Measurements from ENCODE around the gene CAMKMT.
"Not testable (repeated sequence)": the region's sequence is repeated elsewhere in the genome, so short reads cannot be mapped to it uniquely, and the experiment has no call there.

Gene CAMKMT

GRCh38 chr2:44572196-44572900 lies 210.6 kb downstream of the CAMKMT start:
- CTCF ChIA-PET, result no interaction called here
- no peaks in the 10 kb centered on the region for H3K9me3 Mint-ChIP-seq
- no peak overlapping the region for H3K27ac Mint-ChIP-seq
- DNase-seq, result no peak
- H3K4me1 Mint-ChIP-seq, result peaks cover 13% of the 10 kb centered on the region
- H3K36me3 Mint-ChIP-seq, result no peaks in the 10 kb centered on the region
- H3K27me3 Mint-ChIP-seq, result no peaks in the 10 kb centered on the region
- H3K4me3 Mint-ChIP-seq, result no peak overlapping the region

GRCh38 chr2:44573996-44574395 lies 212.2 kb downstream of the CAMKMT start:
- no peak overlapping the region for H3K4me3 Mint-ChIP-seq
- DNase-seq, result no peak
- no peaks in the 10 kb centered on the region for H3K36me3 Mint-ChIP-seq
- H3K4me1 Mint-ChIP-seq, result peaks cover 21% of the 10 kb centered on the region
- no peaks in the 10 kb centered on the region for H3K9me3 Mint-ChIP-seq
- CTCF ChIA-PET, result no interaction called here
- no peaks in the 10 kb centered on the region for H3K27me3 Mint-ChIP-seq
- H3K27ac Mint-ChIP-seq, result no peak overlapping the region

- no peaks in the 10 kb centered on the region for H3K27me3 Mint-ChIP-seq
- peaks cover 15% of the 10 kb centered on the region for H3K4me1 Mint-ChIP-seq
- H3K36me3 Mint-ChIP-seq, result no peaks in the 10 kb centered on the region
- no peak overlapping the region for H3K27ac Mint-ChIP-seq
- H3K9me3 Mint-ChIP-seq, result no peaks in the 10 kb centered on the region
- DNase-seq, result no peak
- no peak overlapping the region for H3K4me3 Mint-ChIP-seq
- CTCF ChIA-PET, result interaction anchor here (1.0 to 1.5 kb wide), 2 partner anchors 9 to 39 kb away, joined by 3 to 5 read pairs; no protein-coding TSS in a partner anchor
These were observed 216.8 kb downstream of the CAMKMT start for GRCh38 chr2:44578471-44579093.

- no peak for DNase-seq
- no peaks in the 10 kb centered on the region for H3K9me3 Mint-ChIP-seq
- H3K27ac Mint-ChIP-seq, result no peak overlapping the region
- H3K4me1 Mint-ChIP-seq, result peaks cover 15% of the 10 kb centered on the region
- CTCF ChIA-PET, result interaction anchor here (1.5 kb wide), 1 partner anchor 38 kb away, joined by 5 read pairs; no protein-coding TSS in a partner anchor
- no peaks in the 10 kb centered on the region for H3K27me3 Mint-ChIP-seq
- no peak overlapping the region for H3K4me3 Mint-ChIP-seq
- H3K36me3 Mint-ChIP-seq, result no peaks in the 10 kb centered on the region
These were observed 217.5 kb downstream of the CAMKMT start for GRCh38 chr2:44579115-44579836.

GRCh38 chr2:44579837-44580230 lies 218.1 kb downstream of the CAMKMT start:
- Mint-ChIP-seq H3K36me3 (no peaks in the 10 kb centered on the region), H3K27me3 (no peaks in the 10 kb centered on the region), H3K4me3 (no peak overlapping the region), H3K27ac (no peak overlapping the region), H3K9me3 (no peaks in the 10 kb centered on the region), H3K4me1 (peaks cover 15% of the 10 kb centered on the region)
- CTCF ChIA-PET, result interaction anchor here (1.5 kb wide), 1 partner anchor 38 kb away, joined by 5 read pairs; no protein-coding TSS in a partner anchor
- DNase-seq, result no peak

GRCh38 chr2:44580875-44581515 lies 219.2 kb downstream of the CAMKMT start:
- DNase-seq, result no peak
- Mint-ChIP-seq H3K27ac (no peak overlapping the region), H3K4me3 (no peak overlapping the region), H3K27me3 (no peaks in the 10 kb centered on the region), H3K4me1 (peaks cover 19% of the 10 kb centered on the region), H3K9me3 (no peaks in the 10 kb centered on the region), H3K36me3 (no peaks in the 10 kb centered on the region)
- CTCF ChIA-PET, result no interaction called here

GRCh38 chr2:44582363-44583008 lies 220.7 kb downstream of the CAMKMT start:
- Mint-ChIP-seq H3K4me3 (no peak overlapping the region), H3K9me3 (no peaks in the 10 kb centered on the region), H3K27ac (no peak overlapping the region), H3K36me3 (no peaks in the 10 kb centered on the region), H3K4me1 (peaks cover 19% of the 10 kb centered on the region), H3K27me3 (no peaks in the 10 kb centered on the region)
- no peak for DNase-seq
- CTCF ChIA-PET, result interaction anchor here (1.2 kb wide), 1 partner anchor 13 kb away, joined by 3 read pairs; no protein-coding TSS in a partner anchor

GRCh38 chr2:44595615-44596014 lies 233.9 kb downstream of the CAMKMT start:
- H3K4me1 Mint-ChIP-seq, H3K27me3 Mint-ChIP-seq, H3K9me3 Mint-ChIP-seq, CTCF ChIA-PET, DNase-seq, H3K36me3 Mint-ChIP-seq, H3K4me3 Mint-ChIP-seq, H3K27ac Mint-ChIP-seq: not testable (repeated sequence)

- no peak for DNase-seq
- Mint-ChIP-seq H3K4me3 (no peak overlapping the region), H3K36me3 (no peaks in the 10 kb centered on the region), H3K4me1 (no peaks in the 10 kb centered on the region), H3K27me3 (no peaks in the 10 kb centered on the region), H3K27ac (no peak overlapping the region), H3K9me3 (peaks cover 3% of the 10 kb centered on the region)
- CTCF ChIA-PET, result no interaction called here
These were observed 235.0 kb downstream of the CAMKMT start for GRCh38 chr2:44596537-44597320.

- no peak for DNase-seq
- Mint-ChIP-seq H3K27ac (no peak overlapping the region), H3K9me3 (peaks cover 3% of the 10 kb centered on the region), H3K27me3 (no peaks in the 10 kb centered on the region), H3K4me3 (no peak overlapping the region), H3K4me1 (no peaks in the 10 kb centered on the region), H3K36me3 (no peaks in the 10 kb centered on the region)
- CTCF ChIA-PET, result interaction anchor here (1.1 kb wide), 1 partner anchor 119 kb away, joined by 4 read pairs; no protein-coding TSS in a partner anchor
These were observed 236.8 kb downstream of the CAMKMT start for GRCh38 chr2:44598330-44599119.

- no peak overlapping the region for H3K4me3 Mint-ChIP-seq
- H3K4me1 Mint-ChIP-seq, result no peaks in the 10 kb centered on the region
- no peaks in the 10 kb centered on the region for H3K36me3 Mint-ChIP-seq
- DNase-seq, result no peak
- H3K27me3 Mint-ChIP-seq, result no peaks in the 10 kb centered on the region
- CTCF ChIA-PET, result interaction anchor here (1.1 kb wide), 1 partner anchor 120 kb away, joined by 4 read pairs; no protein-coding TSS in a partner anchor
- no peak overlapping the region for H3K27ac Mint-ChIP-seq
- H3K9me3 Mint-ChIP-seq, result peaks cover 3% of the 10 kb centered on the region
These were observed 237.4 kb downstream of the CAMKMT start for GRCh38 chr2:44599130-44599529.

- Mint-ChIP-seq H3K9me3 (no peaks in the 10 kb centered on the region), H3K4me1 (no peaks in the 10 kb centered on the region), H3K4me3 (no peak overlapping the region), H3K27me3 (no peaks in the 10 kb centered on the region), H3K36me3 (no peaks in the 10 kb centered on the region), H3K27ac (no peak overlapping the region)
- CTCF ChIA-PET, result no interaction called here
- no peak for DNase-seq
These were observed 240.7 kb downstream of the CAMKMT start for GRCh38 chr2:44602446-44602845.

- H3K4me3 Mint-ChIP-seq, result no peak overlapping the region
- CTCF ChIA-PET, result no interaction called here
These were observed 243.8 kb downstream of the CAMKMT start for GRCh38 chr2:44605511-44605910.

More at GRCh38 chr2:44605511-44605910, 243.8 kb downstream of the CAMKMT start:
- no peaks in the 10 kb centered on the region for H3K4me1 Mint-ChIP-seq
- no peak overlapping the region for H3K27ac Mint-ChIP-seq
- no peaks in the 10 kb centered on the region for H3K9me3 Mint-ChIP-seq
- no peaks in the 10 kb centered on the region for H3K27me3 Mint-ChIP-seq
- H3K36me3 Mint-ChIP-seq, result no peaks in the 10 kb centered on the region
- DNase-seq, result no peak
